Gastrocnemius medialis (tissue), 4 donors: ENCODE measurements around the gene MCM7.

Experiments
- POLR2A ChIP-seq, 2 donors: fragments of 450-650 bp; IDR thresholded peaks; one replicate each; pipeline ENCODE4 v1.6.1; 2017; ENCODE audit warnings: antibody characterized with exemption in 2 of 2, mild to moderate bottlenecking in 2 of 2, moderate library complexity in 2 of 2
- TF ChIP-seq, protein P1 (sequence below), 5 experiments: fragments of 450-650 bp in 3 of 5; fragments of 200-600 bp in 2 of 5; sonication (generic) in 2 of 5; IDR thresholded peaks in 4 of 5; conservative IDR thresholded peaks in 1 of 5; 1 replicate in 4 of 5; 2 replicates in 1 of 5; pipeline ENCODE4 v1.5.1; 2016 to 2019; ENCODE audit warnings: antibody characterized with exemption in 5 of 5, mild to moderate bottlenecking in 3 of 5, moderate library complexity in 3 of 5

DNA sequence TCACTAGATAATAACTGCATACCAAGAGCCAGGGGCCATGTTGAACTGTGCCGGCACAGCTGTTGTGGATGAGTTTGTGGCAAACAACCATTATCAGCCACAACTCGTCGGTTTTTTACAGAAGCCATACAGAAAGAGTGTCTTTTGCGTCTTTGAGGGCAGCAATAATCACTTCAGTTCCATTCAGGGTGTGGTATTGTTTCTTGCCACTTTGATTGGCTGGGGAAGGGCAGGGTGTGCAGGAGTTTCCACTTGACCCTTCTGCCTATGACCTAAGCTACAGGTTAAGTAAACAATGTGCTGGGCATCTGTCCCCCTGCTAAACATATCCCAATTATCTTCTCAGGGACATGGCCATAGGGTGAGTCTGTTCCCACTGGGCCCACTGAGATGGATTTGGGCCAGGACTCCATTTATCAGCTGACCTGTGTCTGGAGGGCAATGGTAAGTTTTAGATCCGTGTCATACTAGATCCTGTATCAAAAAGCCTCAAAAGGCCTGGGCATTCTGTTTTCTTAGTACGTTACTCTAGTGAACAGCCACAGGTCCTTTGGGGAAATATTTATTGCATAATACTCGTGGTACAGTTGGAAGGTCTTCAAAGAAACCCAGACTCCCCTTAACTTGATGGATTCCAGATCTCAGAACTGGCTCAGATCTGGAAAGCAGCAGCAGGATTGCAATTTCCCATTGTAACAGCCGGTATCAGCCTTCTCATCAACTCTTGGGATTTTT lies 35.6 kb downstream of the MCM7 start:
- TF ChIP-seq, protein P1, sequence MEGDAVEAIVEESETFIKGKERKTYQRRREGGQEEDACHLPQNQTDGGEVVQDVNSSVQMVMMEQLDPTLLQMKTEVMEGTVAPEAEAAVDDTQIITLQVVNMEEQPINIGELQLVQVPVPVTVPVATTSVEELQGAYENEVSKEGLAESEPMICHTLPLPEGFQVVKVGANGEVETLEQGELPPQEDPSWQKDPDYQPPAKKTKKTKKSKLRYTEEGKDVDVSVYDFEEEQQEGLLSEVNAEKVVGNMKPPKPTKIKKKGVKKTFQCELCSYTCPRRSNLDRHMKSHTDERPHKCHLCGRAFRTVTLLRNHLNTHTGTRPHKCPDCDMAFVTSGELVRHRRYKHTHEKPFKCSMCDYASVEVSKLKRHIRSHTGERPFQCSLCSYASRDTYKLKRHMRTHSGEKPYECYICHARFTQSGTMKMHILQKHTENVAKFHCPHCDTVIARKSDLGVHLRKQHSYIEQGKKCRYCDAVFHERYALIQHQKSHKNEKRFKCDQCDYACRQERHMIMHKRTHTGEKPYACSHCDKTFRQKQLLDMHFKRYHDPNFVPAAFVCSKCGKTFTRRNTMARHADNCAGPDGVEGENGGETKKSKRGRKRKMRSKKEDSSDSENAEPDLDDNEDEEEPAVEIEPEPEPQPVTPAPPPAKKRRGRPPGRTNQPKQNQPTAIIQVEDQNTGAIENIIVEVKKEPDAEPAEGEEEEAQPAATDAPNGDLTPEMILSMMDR (IDR thresholded peaks at IDR 0.05 in 4 of 5, conservative IDR thresholded peaks at IDR 0.05 in 1 of 5): no peak
- no peak for TF ChIP-seq POLR2A (IDR thresholded peaks at IDR 0.05)
